HG02840 (cell line): ENCODE measurements around the gene RILPL1.
"Not testable (repeated sequence)": the region's sequence is repeated elsewhere in the genome, so short reads cannot be mapped to it uniquely, and the experiment has no call there.

ENCODE experiments used
- ATAC-seq: cut with Tn5 transposase; IDR thresholded peaks from one replicate; pipeline ENCODE4 v1.9.1; 2021; ENCODE audit warnings: mild to moderate bottlenecking, moderate library complexity, moderate number of reproducible peaks; ENCODE audit not compliant: unreplicated experiment, low FRiP score

RILPL1 gene

GRCh38 chr12:123472438-123472849 lies 61.1 kb downstream of the RILPL1 start:
- ATAC-seq: no peak

- no peak for ATAC-seq
These were observed 62.0 kb downstream of the RILPL1 start for GRCh38 chr12:123471374-123472068.

- ATAC-seq: no peak
These were observed 63.5 kb downstream of the RILPL1 start for GRCh38 chr12:123469978-123470377.

- no peak for ATAC-seq
These were observed 64.7 kb downstream of the RILPL1 start for GRCh38 chr12:123468786-123469185.

- ATAC-seq: no peak
These were observed 68.4 kb downstream of the RILPL1 start for GRCh38 chr12:123465084-123465483.

- ATAC-seq: not testable (repeated sequence)
These were observed 70.3 kb downstream of the RILPL1 start for GRCh38 chr12:123463174-123463573.

GRCh38 chr12:123457980-123458779 lies 75.3 kb downstream of the RILPL1 start, which contains the start of gene SNRNP35:
TSS of gene SNRNP35 (plus strand) at chr12:123458139. CDS start at chr12:123465541, 7,402 bp downstream.
- ATAC-seq: peak; percentile 61

- ATAC-seq: no peak
These were observed 80.4 kb downstream of the RILPL1 start for GRCh38 chr12:123453165-123453564.

GRCh38 chr12:123452276-123452550 lies 81.3 kb downstream of the RILPL1 start:
- ATAC-seq: not testable (repeated sequence)

- no peak for ATAC-seq
These were observed 82.9 kb downstream of the RILPL1 start for GRCh38 chr12:123450636-123451035.

GRCh38 chr12:123449856-123450255 lies 83.7 kb downstream of the RILPL1 start:
- no peak for ATAC-seq

GRCh38 chr12:123449249-123449733 lies 84.2 kb downstream of the RILPL1 start:
- no peak for ATAC-seq

GRCh38 chr12:123446333-123446713 lies 87.2 kb downstream of the RILPL1 start:
- no peak for ATAC-seq

GRCh38 chr12:123445388-123446332 lies 87.9 kb downstream of the RILPL1 start:
- ATAC-seq: no peak

- ATAC-seq: no peak
These were observed 89.2 kb downstream of the RILPL1 start for GRCh38 chr12:123444092-123445026.

GRCh38 chr12:123442774-123443173 lies 90.7 kb downstream of the RILPL1 start:
- no peak for ATAC-seq

- ATAC-seq: no peak
These were observed 91.9 kb downstream of the RILPL1 start for GRCh38 chr12:123441523-123442164.

- ATAC-seq: peak; percentile 76
These were observed 97.2 kb downstream of the RILPL1 start, which contains the start of gene RILPL2 for GRCh38 chr12:123436017-123436964. TSS of gene RILPL2 (minus strand) at chr12:123436684. CDS start at chr12:123436420, 264 bp downstream.
